ENCODE measurements around the gene TMIGD3. TPM values are rescaled to one million over a fixed set of nuclear protein-coding genes. Genes with fewer than 3 reads are reported as not detected.

Gene TMIGD3
- total RNA-seq, 3 donors from 2014 or later (not counting 1 experiment from before 2014, with no cell fraction given): 1.0 TPM; not detected in 2

GRCh38 chr1:111470596-111470995 is 32.8 kb downstream of the TMIGD3 start:
- no peak overlapping the region for H3K27ac Mint-ChIP-seq
- H3K27ac ChIP-seq (ENCODE audit: low read length): peak overlapping the region; percentile 86
- peaks cover 13% of the 10 kb centered on the region for H3K36me3 ChIP-seq (ENCODE audit: control insufficient read depth, insufficient read depth, low read length)
- WGBS (ENCODE audit: insufficient coverage): 28% methylated on average over 5 of the region's 5 CpGs
- H3K4me3 ChIP-seq (ENCODE audit: low read length): peak overlapping the region; percentile 6
- H3K9me3 Mint-ChIP-seq: no peaks in the 10 kb centered on the region
- intact Hi-C loops (cut with micrococcal nuclease): loop anchor here (1.0 to 10.0 kb wide), 2 partner anchors 21 to 284 kb away; partner anchors contain the start of genes ATP5PB, DDX20 and WDR77
- peak; percentile 27 to 49 (median 31) for ATAC-seq
- no peaks in the 10 kb centered on the region for H3K27me3 ChIP-seq (ENCODE audit: control insufficient read depth, insufficient read depth, low read length)
- peaks cover 35% of the 10 kb centered on the region for H3K4me1 ChIP-seq (ENCODE audit: control insufficient read depth, insufficient read depth, low read length)
- H3K4me3 Mint-ChIP-seq: no peak overlapping the region
- no peaks in the 10 kb centered on the region for H3K27me3 Mint-ChIP-seq (ENCODE audit: low read depth in 2 of 2)
- TF ChIP-seq CTCF (IDR thresholded peaks at IDR 0.05): no peak
- peak in 1 of 2 donors; percentile 43 for DNase-seq
- H3K36me3 Mint-ChIP-seq: no peaks in the 10 kb centered on the region
- no peaks in the 10 kb centered on the region for H3K9me3 ChIP-seq (ENCODE audit: control insufficient read depth, insufficient read depth, low read length)
- H3K4me1 Mint-ChIP-seq: peaks cover 6 to 15% of the 10 kb centered on the region in 2 donors

GRCh38 chr1:111469539-111469938 is 33.9 kb downstream of the TMIGD3 start:
- Mint-ChIP-seq H3K9me3 (no peaks in the 10 kb centered on the region), H3K36me3 (no peaks in the 10 kb centered on the region), H3K27ac (no peak overlapping the region), H3K4me3 (no peak overlapping the region), H3K27me3 (ENCODE audit: low read depth in 2 of 2) (no peaks in the 10 kb centered on the region), H3K4me1 (peaks cover 5 to 7% of the 10 kb centered on the region in 2 donors)
- H3K9me3 ChIP-seq (ENCODE audit: control insufficient read depth, insufficient read depth, low read length): no peaks in the 10 kb centered on the region
- H3K4me1 ChIP-seq (ENCODE audit: control insufficient read depth, insufficient read depth, low read length): peaks cover 35% of the 10 kb centered on the region
- H3K4me3 ChIP-seq (ENCODE audit: low read length): no peak overlapping the region
- H3K36me3 ChIP-seq (ENCODE audit: control insufficient read depth, insufficient read depth, low read length): peaks cover 13% of the 10 kb centered on the region
- peak overlapping the region; percentile 86 for H3K27ac ChIP-seq (ENCODE audit: low read length)
- ATAC-seq (no peak), DNase-seq (no peak)
- H3K27me3 ChIP-seq (ENCODE audit: control insufficient read depth, insufficient read depth, low read length): no peaks in the 10 kb centered on the region
- intact Hi-C loops (cut with micrococcal nuclease): no loop called here
- TF ChIP-seq CTCF (IDR thresholded peaks at IDR 0.05): no peak

GRCh38 chr1:111468717-111469100 is 34.7 kb downstream of the TMIGD3 start:
- H3K9me3 Mint-ChIP-seq: no peaks in the 10 kb centered on the region
- ATAC-seq: no peak
- intact Hi-C loops (cut with micrococcal nuclease): no loop called here
- DNase-seq: no peak
- Histone ChIP-seq H3K4me3 (ENCODE audit: low read length) (no peak overlapping the region), H3K9me3 (ENCODE audit: control insufficient read depth, insufficient read depth, low read length) (no peaks in the 10 kb centered on the region), H3K4me1 (ENCODE audit: control insufficient read depth, insufficient read depth, low read length) (peaks cover 35% of the 10 kb centered on the region), H3K27me3 (ENCODE audit: control insufficient read depth, insufficient read depth, low read length) (no peaks in the 10 kb centered on the region), H3K27ac (ENCODE audit: low read length) (no peak overlapping the region), H3K36me3 (ENCODE audit: control insufficient read depth, insufficient read depth, low read length) (peaks cover 20% of the 10 kb centered on the region)
- H3K4me3 Mint-ChIP-seq: no peak overlapping the region
- no peak for TF ChIP-seq CTCF (IDR thresholded peaks at IDR 0.05)
- no peak overlapping the region for H3K27ac Mint-ChIP-seq
- no peaks in the 10 kb centered on the region for H3K27me3 Mint-ChIP-seq (ENCODE audit: low read depth in 2 of 2)
- no peaks in the 10 kb centered on the region for H3K36me3 Mint-ChIP-seq
- H3K4me1 Mint-ChIP-seq: peaks cover 1 to 5% of the 10 kb centered on the region in 2 donors

All from natural killer cell (primary cell).